Thoracic aorta (tissue), 2 donors: ENCODE measurements around the gene FAM193A. TPM values are rescaled to one million over a fixed set of nuclear protein-coding genes. Genes with fewer than 3 reads are reported as not detected.

Experiments used
- ATAC-seq: fragments of 150-250 bp; one replicate; pipeline ENCODE4 v1.8.0; 2017; ENCODE audit warnings: low read depth; ENCODE audit not compliant: insufficient number of reproducible peaks, low FRiP score
- DNase-seq: peaks from one replicate; pipeline ENCODE4 v3.0.0-alpha.2; 2020; ENCODE audit warnings: low spot score
- H3K27ac ChIP-seq, 2 donors: fragments of 200-600 bp; sonication (generic); 1 replicate in 1 of 2; 2 replicates in 1 of 2; pipeline ENCODE4 v1.5.1; 2016; ENCODE audit warnings: mild to moderate bottlenecking in 2 of 2, moderate library complexity in 2 of 2
- H3K27me3 ChIP-seq: fragments of 200-600 bp; sonication (generic); replicated peaks from 2 replicates; pipeline ENCODE4 v1.6.0; 2016; ENCODE audit warnings: mild to moderate bottlenecking; ENCODE audit not compliant: insufficient read depth
- H3K36me3 ChIP-seq: fragments of 200-600 bp; sonication (generic); one replicate; pipeline ENCODE4 v1.5.1; 2016
- H3K4me1 ChIP-seq, 2 donors: fragments of 200-600 bp; sonication (generic); 1 replicate in 1 of 2; 2 replicates in 1 of 2; pipeline versions ENCODE4 v1.5.1 to v1.6.0; 2016; ENCODE audit warnings: low read depth in 2 of 2, mild to moderate bottlenecking in 1 of 2; ENCODE audit not compliant: control insufficient read depth in 1 of 2
- H3K4me3 ChIP-seq: fragments of 200-600 bp; sonication (generic); 2 replicates; pipeline ENCODE4 v1.5.1; 2016; ENCODE audit warnings: mild to moderate bottlenecking
- H3K9me3 ChIP-seq: fragments of 200-600 bp; sonication (generic); 2 replicates; pipeline ENCODE4 v1.5.1; 2016
- CTCF ChIP-seq: fragments of 200-600 bp; sonication (generic); IDR thresholded peaks from one replicate; pipeline ENCODE4 v1.5.1; 2019; ENCODE audit warnings: antibody characterized with exemption
- total RNA-seq, 2 donors: library from RNA; depleted of rRNA; stranded (reverse); fragments of >200 nt; gene quantifications; one replicate each; pipeline versions ENCODE4 v1.1.0 to v1.2.3, GENCODE V29; 2016

FAM193A gene
- total RNA-seq, 2 donors from 2014 or later = 22.3 to 42.9 TPM

GRCh38 chr4:2697995-2698414 is 161.6 kb downstream of the FAM193A start:
- Histone ChIP-seq H3K27me3 (no peaks in the 10 kb centered on the region), H3K36me3 (peaks cover 69% of the 10 kb centered on the region), H3K27ac (no peak overlapping the region), H3K9me3 (no peaks in the 10 kb centered on the region), H3K4me1 (no peaks in the 10 kb centered on the region), H3K4me3 (no peak overlapping the region)
- no peak for TF ChIP-seq CTCF
- DNase-seq = no peak
- ATAC-seq = no peak

GRCh38 chr4:2698504-2698903 is 162.1 kb downstream of the FAM193A start:
- H3K9me3 ChIP-seq = no peaks in the 10 kb centered on the region
- ATAC-seq (no peak), DNase-seq (no peak)
- no peak overlapping the region for H3K4me3 ChIP-seq
- peaks cover 73% of the 10 kb centered on the region for H3K36me3 ChIP-seq
- TF ChIP-seq CTCF = no peak
- H3K27ac ChIP-seq = no peak overlapping the region
- no peaks in the 10 kb centered on the region for H3K4me1 ChIP-seq
- H3K27me3 ChIP-seq = no peaks in the 10 kb centered on the region

DNA sequence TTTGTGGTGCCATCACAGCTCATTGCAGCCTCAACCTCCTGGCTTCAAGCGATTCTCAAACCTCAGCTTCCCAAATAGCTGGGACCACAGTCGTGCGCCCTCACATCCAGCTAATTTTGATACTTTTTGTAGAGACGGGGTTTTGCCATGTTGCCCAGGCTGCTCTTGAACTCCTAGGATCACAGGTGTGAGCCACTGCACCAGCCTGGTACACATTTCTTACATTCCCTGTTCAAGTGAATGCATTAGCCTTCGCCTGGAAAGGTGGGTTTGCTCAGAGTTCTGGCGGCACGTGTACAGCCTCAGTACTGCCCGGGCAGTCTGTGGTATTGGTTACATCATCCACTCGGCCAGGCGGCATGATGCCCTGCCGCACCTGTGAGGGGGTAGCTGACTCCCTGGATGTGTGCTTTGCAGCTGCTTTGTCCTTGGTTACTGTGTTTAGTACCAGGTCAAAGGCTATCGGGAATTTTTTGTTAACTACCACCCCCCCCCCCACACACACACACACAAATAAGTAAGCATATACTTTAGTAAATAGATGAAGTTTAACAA is 162.6 kb downstream of the FAM193A start:
- no peaks in the 10 kb centered on the region for H3K27me3 ChIP-seq
- no peak for DNase-seq
- no peaks in the 10 kb centered on the region for H3K4me1 ChIP-seq
- no peak for TF ChIP-seq CTCF
- H3K9me3 ChIP-seq = no peaks in the 10 kb centered on the region
- no peak overlapping the region for H3K4me3 ChIP-seq
- no peak for ATAC-seq
- no peak overlapping the region for H3K27ac ChIP-seq
- peaks cover 73% of the 10 kb centered on the region for H3K36me3 ChIP-seq

DNA sequence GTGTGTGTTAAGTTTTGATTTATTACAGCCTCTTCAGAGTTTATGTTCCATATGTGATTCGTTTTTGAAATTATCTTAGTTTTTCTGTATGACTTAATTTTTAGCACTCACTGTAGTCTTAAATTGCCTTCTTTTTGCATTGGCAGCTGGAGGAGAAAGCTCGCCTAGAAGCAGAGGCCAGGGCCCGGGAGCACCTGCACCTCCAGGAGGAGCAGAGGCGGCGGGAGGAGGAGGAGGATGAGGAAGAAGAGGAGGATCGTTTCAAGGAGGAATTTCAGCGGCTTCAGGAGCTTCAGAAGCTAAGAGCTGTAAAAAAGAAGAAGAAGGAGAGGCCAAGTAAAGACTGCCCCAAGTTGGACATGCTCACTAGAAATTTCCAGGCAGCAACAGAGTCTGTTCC is 163.1 kb downstream of the FAM193A start:
- TF ChIP-seq CTCF = no peak

GRCh38 chr4:2700031-2700430 is 163.6 kb downstream of the FAM193A start:
- Histone ChIP-seq H3K4me1 (no peaks in the 10 kb centered on the region), H3K4me3 (no peak overlapping the region), H3K36me3 (peaks cover 77% of the 10 kb centered on the region), H3K9me3 (no peaks in the 10 kb centered on the region), H3K27me3 (no peaks in the 10 kb centered on the region), H3K27ac (no peak overlapping the region)
- DNase-seq (no peak), ATAC-seq (no peak)
- no peak for TF ChIP-seq CTCF

More for the DNA sequence above, 163.1 kb downstream of the FAM193A start:
- no peak for ATAC-seq
- DNase-seq = no peak
- H3K4me1 ChIP-seq = no peaks in the 10 kb centered on the region
- no peak overlapping the region for H3K4me3 ChIP-seq
- no peaks in the 10 kb centered on the region for H3K27me3 ChIP-seq
- no peaks in the 10 kb centered on the region for H3K9me3 ChIP-seq
- H3K36me3 ChIP-seq = peaks cover 73% of the 10 kb centered on the region
- H3K27ac ChIP-seq = no peak overlapping the region
